IMR-90 (cell line): ENCODE data around the gene DCUN1D3. TPM values are rescaled to one million over a fixed set of nuclear protein-coding genes. Genes with fewer than 3 reads are reported as not detected.

ENCODE experiments used
- ATAC-seq: fragments of 200-7000 bp; cut with Tn5 transposase; 2 replicates; pipeline ENCODE4 v1.9.1; 2020; ENCODE audit warnings: low read depth, mild to moderate bottlenecking, moderate library complexity
- BruUV-seq: library from RNA; stranded (reverse); fragments of 400-500 nt; replicated peaks from 2 replicates; lab custom pipeline; 2021; lab: Mats Ljungman, UMichigan
- CTCF ChIA-PET: fragments of 300-600 bp; formaldehyde crosslinking; extraction: SDS; loops from one replicate; lab custom pipeline; 2021; ENCODE audit warnings: antibody characterized with exemption; lab: Yijun Ruan, JAX
- POLR2A ChIA-PET: fragments of 300-600 bp; sonication (Branson Sonifier 250); formaldehyde crosslinking; loops from one replicate; lab custom pipeline; 2022; ENCODE audit warnings: antibody characterized with exemption; ENCODE audit not compliant: unreplicated experiment; lab: Charles Lee
- DNase-seq: peaks from one replicate; pipeline ENCODE4 v3.0.0; 2013
- H2AFZ ChIP-seq: replicated peaks from 2 replicates; pipeline ENCODE3; 2013; ENCODE audit warnings: low read length, mild to moderate bottlenecking; ENCODE audit not compliant: poor library complexity
- H2AK5ac ChIP-seq: 2 replicates; pipeline ENCODE4 v1.6.1; 2013; ENCODE audit warnings: low read depth, low read length, inconsistent platforms
- H2AK9ac ChIP-seq: replicated peaks from 2 replicates; pipeline ENCODE3; 2013; ENCODE audit warnings: mild to moderate bottlenecking, low read depth, low read length, moderate library complexity; ENCODE audit not compliant: poor library complexity
- H2BK120ac ChIP-seq: 2 replicates; pipeline ENCODE4 v1.6.1; 2013; ENCODE audit warnings: low read depth, low read length, inconsistent platforms
- H2BK15ac ChIP-seq: 3 replicates; pipeline ENCODE4 v1.6.1; 2013; ENCODE audit warnings: low read depth, low read length, inconsistent platforms
- H2BK20ac ChIP-seq: 2 replicates; pipeline ENCODE4 v1.6.1; 2013; ENCODE audit warnings: low read depth, mild to moderate bottlenecking, inconsistent platforms, low read length, moderate library complexity
- H2BK5ac ChIP-seq: 2 replicates; pipeline ENCODE4 v1.6.1; 2013; ENCODE audit warnings: mild to moderate bottlenecking, low read depth, low read length, inconsistent platforms; ENCODE audit not compliant: poor library complexity, severe bottlenecking
- H3K14ac ChIP-seq: replicated peaks from 2 replicates; pipeline ENCODE4 v1.6.1; 2013; ENCODE audit warnings: low read depth, low read length, inconsistent platforms
- H3K18ac ChIP-seq: 2 replicates; pipeline ENCODE4 v1.6.1; 2013; ENCODE audit warnings: low read depth, low read length, control low read depth
- H3K23ac ChIP-seq: 2 replicates; pipeline ENCODE4 v1.6.1; 2013; ENCODE audit warnings: low read depth, low read length, inconsistent platforms
- H3K27ac ChIP-seq: 2 replicates; pipeline ENCODE4 v1.5.1; 2013; ENCODE audit warnings: mild to moderate bottlenecking, control low read depth, low read length; ENCODE audit not compliant: insufficient read depth
- H3K27me3 ChIP-seq: 2 replicates; pipeline ENCODE4 v1.6.1; 2013; ENCODE audit warnings: low read length; ENCODE audit not compliant: control insufficient read depth, insufficient read depth
- H3K36me3 ChIP-seq: 2 replicates; pipeline ENCODE4 v1.6.1; 2013; ENCODE audit warnings: low read length, mixed read lengths; ENCODE audit not compliant: control insufficient read depth, insufficient read depth
- H3K4ac ChIP-seq: 2 replicates; pipeline ENCODE4 v1.6.1; 2013; ENCODE audit warnings: low read depth, low read length, inconsistent platforms
- H3K4me1 ChIP-seq: 2 replicates; pipeline ENCODE4 v1.6.1; 2013; ENCODE audit warnings: low read length, mixed read lengths; ENCODE audit not compliant: control insufficient read depth, insufficient read depth
- H3K4me2 ChIP-seq: 2 replicates; pipeline ENCODE4 v1.6.1; 2013; ENCODE audit warnings: low read depth, mild to moderate bottlenecking, control low read depth, low read length, moderate library complexity
- H3K4me3 ChIP-seq: 2 replicates; pipeline ENCODE4 v1.5.1; 2013; ENCODE audit warnings: low read depth, mild to moderate bottlenecking, control low read depth, low read length, moderate library complexity; ENCODE audit not compliant: insufficient read depth
- H3K56ac ChIP-seq: 2 replicates; pipeline ENCODE4 v1.6.1; 2013; ENCODE audit warnings: low read length, inconsistent platforms; ENCODE audit not compliant: insufficient read depth; ENCODE audit errors: extremely low read depth
- H3K79me1 ChIP-seq, 2 experiments: 2 replicates each; pipeline ENCODE4 v1.6.1; 2013; ENCODE audit warnings: low read length in 2 of 2, inconsistent platforms in 1 of 2, low read depth in 1 of 2
- H3K9ac ChIP-seq: 2 replicates; pipeline ENCODE4 v1.6.1; 2013; ENCODE audit warnings: low read depth, low read length, control low read depth
- H3K9me1 ChIP-seq: 2 replicates; pipeline ENCODE4 v1.6.1; 2013; ENCODE audit warnings: low read length, inconsistent platforms; ENCODE audit not compliant: insufficient read depth
- H3K9me3 ChIP-seq: 2 replicates; pipeline ENCODE4 v1.6.1; 2013; ENCODE audit warnings: low read length; ENCODE audit not compliant: control insufficient read depth, insufficient read depth
- H4K20me1 ChIP-seq: 2 replicates; pipeline ENCODE4 v1.6.1; 2013; ENCODE audit warnings: low read length, inconsistent platforms; ENCODE audit not compliant: insufficient read depth
- H4K5ac ChIP-seq: 2 replicates; pipeline ENCODE4 v1.6.1; 2013; ENCODE audit warnings: mild to moderate bottlenecking, low read depth, low read length, control low read depth
- H4K8ac ChIP-seq, 2 experiments: 2 replicates each; pipeline ENCODE4 v1.6.1; 2013; ENCODE audit warnings: low read depth in 2 of 2, low read length in 2 of 2, control low read depth in 1 of 2, inconsistent platforms in 1 of 2
- H4K91ac ChIP-seq: 2 replicates; pipeline ENCODE4 v1.6.1; 2013; ENCODE audit warnings: low read depth, low read length, inconsistent platforms; ENCODE audit not compliant: insufficient read depth
- ELK1 ChIP-seq: fragments of 150-350 bp; IDR thresholded peaks from 2 replicates; pipeline ENCODE4 v1.6.1; 2016; ENCODE audit warnings: low read depth, mild to moderate bottlenecking, low read length, moderate library complexity, borderline replicate concordance
- MAZ ChIP-seq: IDR thresholded peaks from 2 replicates; pipeline ENCODE4 v1.6.1; 2012; ENCODE audit warnings: low read depth, mild to moderate bottlenecking, low read length, improper control_type of control experiment, moderate library complexity, borderline replicate concordance
- POLR2A ChIP-seq: IDR thresholded peaks from 2 replicates; pipeline ENCODE4 v1.6.1; 2012; ENCODE audit warnings: mild to moderate bottlenecking, low read depth, low read length
- WGBS, 2 experiments: methylation state at CpG; one replicate each; pipeline versions ENCODE4 v1.1.5 to v1.1.7; 2013; ENCODE audit warnings: missing lambda C conversion rate in 2 of 2; ENCODE audit not compliant: insufficient read length in 1 of 2; ENCODE audit errors: extremely low coverage in 2 of 2; 5-methylcytosine and 5-hydroxymethylcytosine counted together
- dilution Hi-C: fragments of 300-500 bp; cut with HindIII; formaldehyde crosslinking; loops from one replicate; pipeline ENCODE4 v1.14.3; 2018; ENCODE audit warnings: low sequenced_read_pairs; ENCODE audit not compliant: unreplicated experiment
- in situ Hi-C: fragments of 300-500 bp; cut with MboI; formaldehyde crosslinking; loops from 3 replicates; pipeline ENCODE4 v1.14.3; 2019; ENCODE audit warnings: low sequenced_read_pairs, inconsistent platforms, mixed read lengths
- intact Hi-C: fragments of 100-400 bp; cut with micrococcal nuclease; formaldehyde crosslinking; loops from 2 replicates; pipeline ENCODE4 v1.10.0; 2022
- polyA plus RNA-seq, 3 experiments: library from polyadenylated mRNA; depleted of rRNA; stranded (reverse); fragments of >200 nt; gene quantifications; 2 replicates each; pipeline ENCODE4 v1.2.3, GENCODE V29; 2012; ENCODE audit warnings: low replicate concordance in 1 of 3
- total RNA-seq: library from RNA; depleted of rRNA; stranded (reverse); fragments of >200 nt; gene quantifications from 2 replicates; pipeline ENCODE4 v1.2.3, GENCODE V29; 2012
- TF ChIP-seq, protein P1 (sequence below): fragments of 150-350 bp; IDR thresholded peaks from 2 replicates; pipeline ENCODE4 v1.6.1; 2017; ENCODE audit warnings: mild to moderate bottlenecking, antibody characterized with exemption, low read length, low read depth

DCUN1D3 gene
- total and polyA plus RNA-seq, 2 of the 4 experiments (the other 2 are of a cell fraction) = 8.1 to 42.3 TPM

DNA sequence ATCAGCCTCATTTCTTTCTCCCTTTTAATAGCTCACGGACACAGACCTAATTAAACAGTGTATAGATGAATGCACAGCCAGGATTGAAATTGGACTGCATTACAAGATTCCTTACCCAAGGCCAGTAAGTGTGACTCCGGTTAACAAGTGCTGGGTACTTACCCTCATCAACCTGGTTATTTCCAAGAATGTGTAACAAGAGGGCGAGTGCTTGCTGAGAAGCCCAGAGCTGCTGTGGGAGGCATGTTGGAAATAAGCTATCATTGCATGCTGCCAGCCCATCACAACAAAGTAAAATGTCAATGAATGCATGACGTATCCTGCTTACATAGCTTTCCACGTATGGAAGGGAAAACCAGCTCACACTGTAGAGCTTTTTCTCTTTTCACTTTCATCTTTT, 19.9 kb upstream of the DCUN1D3 start:
- H4K8ac ChIP-seq = no peak overlapping the region
- DNase-seq (no peak), ATAC-seq (no peak)
- no peak overlapping the region for H2AK9ac ChIP-seq
- ChIA-PET POLR2A (no interaction called here), CTCF (interaction anchor here (0.6 to 1.0 kb wide), 2 partner anchors 8 to 68 kb away, joined by 4 read pairs; no protein-coding TSS in a partner anchor)
- WGBS, 2 experiments = no CpG with 5 or more reads among the region's 5 CpGs
- no peak overlapping the region for H2BK15ac ChIP-seq
- no peak overlapping the region for H2AK5ac ChIP-seq
- H3K27ac ChIP-seq = no peak overlapping the region
- H3K14ac ChIP-seq = no peak overlapping the region
- H3K9me1 ChIP-seq = peaks cover 3% of the 10 kb centered on the region; the same call in 1 of the 2 replicates
- H3K56ac ChIP-seq = no peak overlapping the region
- no peaks in the 10 kb centered on the region for H3K9me3 ChIP-seq
- H3K18ac ChIP-seq = no peak overlapping the region
- H3K23ac ChIP-seq = no peak overlapping the region
- H3K4me2 ChIP-seq = no peak overlapping the region
- H2AFZ ChIP-seq = no peak overlapping the region
- intact Hi-C loops = no loop called here
- H3K79me1 ChIP-seq = no peaks in the 10 kb centered on the region
- peaks cover 7% of the 10 kb centered on the region for H3K36me3 ChIP-seq
- no peak overlapping the region for H3K9ac ChIP-seq
- in situ Hi-C loops = no loop called here
- peaks cover 2% of the 10 kb centered on the region; the same call in 1 of the 2 replicates for H3K4me1 ChIP-seq
- no peaks in the 10 kb centered on the region for H3K27me3 ChIP-seq
- H4K20me1 ChIP-seq = no peaks in the 10 kb centered on the region
- H3K4ac ChIP-seq = no peak overlapping the region
- no peak overlapping the region for H2BK120ac ChIP-seq
- dilution Hi-C loops = no loop called here
- H4K5ac ChIP-seq = no peak overlapping the region
- no peak overlapping the region for H2BK20ac ChIP-seq
- H3K4me3 ChIP-seq = no peak overlapping the region
- H2BK5ac ChIP-seq = no peak overlapping the region
- no peak overlapping the region for H4K91ac ChIP-seq
- TF ChIP-seq MAZ (no peak), ELK1 (no peak), POLR2A (no peak)
- TF ChIP-seq, protein P1, sequence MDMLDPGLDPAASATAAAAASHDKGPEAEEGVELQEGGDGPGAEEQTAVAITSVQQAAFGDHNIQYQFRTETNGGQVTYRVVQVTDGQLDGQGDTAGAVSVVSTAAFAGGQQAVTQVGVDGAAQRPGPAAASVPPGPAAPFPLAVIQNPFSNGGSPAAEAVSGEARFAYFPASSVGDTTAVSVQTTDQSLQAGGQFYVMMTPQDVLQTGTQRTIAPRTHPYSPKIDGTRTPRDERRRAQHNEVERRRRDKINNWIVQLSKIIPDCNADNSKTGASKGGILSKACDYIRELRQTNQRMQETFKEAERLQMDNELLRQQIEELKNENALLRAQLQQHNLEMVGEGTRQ = no peak
- no TSS peak for BruUV-seq
